KMS-11 (cell line): ENCODE measurements around the gene EPHB2.

Experiments
- H2AFZ ChIP-seq: fragments of 200-600 bp; sonication (generic); 2 replicates; pipeline ENCODE4 v1.6.1; 2016; ENCODE audit warnings: antibody characterized with exemption, mixed run types, low read depth
- H3K27ac ChIP-seq: fragments of 200-600 bp; sonication (generic); 2 replicates; pipeline ENCODE4 v1.6.1; 2016; ENCODE audit warnings: mild to moderate bottlenecking, mixed run types
- H3K27me3 ChIP-seq: fragments of 200-600 bp; sonication (generic); 2 replicates; pipeline ENCODE4 v1.6.1; 2017; ENCODE audit warnings: mild to moderate bottlenecking, low read depth, mixed run types, moderate library complexity; ENCODE audit not compliant: insufficient read depth
- H3K36me3 ChIP-seq: fragments of 200-600 bp; sonication (generic); 2 replicates; pipeline ENCODE4 v1.6.1; 2017; ENCODE audit warnings: mild to moderate bottlenecking, mixed run types; ENCODE audit not compliant: insufficient read depth
- H3K4me1 ChIP-seq: fragments of 200-600 bp; sonication (generic); 2 replicates; pipeline ENCODE4 v1.6.1; 2016; ENCODE audit warnings: mild to moderate bottlenecking, low read depth, mixed run types; ENCODE audit not compliant: poor library complexity, severe bottlenecking
- H3K4me2 ChIP-seq: fragments of 200-600 bp; sonication (generic); 2 replicates; pipeline ENCODE4 v1.7.0; 2016; ENCODE audit warnings: mild to moderate bottlenecking, mixed run types
- H3K4me3 ChIP-seq: fragments of 200-600 bp; sonication (generic); IDR thresholded peaks from 2 replicates; pipeline ENCODE4 v1.6.1; 2017; ENCODE audit warnings: low read depth, low read length, mixed read lengths; ENCODE audit not compliant: insufficient read depth
- H3K79me2 ChIP-seq: fragments of 200-600 bp; sonication (generic); 2 replicates; pipeline ENCODE4 v1.6.1; 2016; ENCODE audit warnings: low read depth, mixed run types; ENCODE audit not compliant: insufficient read depth
- H3K9ac ChIP-seq: fragments of 200-600 bp; sonication (generic); 2 replicates; pipeline ENCODE4 v1.6.1; 2016; ENCODE audit warnings: mild to moderate bottlenecking, mixed run types
- H4K20me1 ChIP-seq: fragments of 200-600 bp; sonication (generic); 2 replicates; pipeline ENCODE4 v1.6.1; 2016; ENCODE audit warnings: mild to moderate bottlenecking, mixed run types; ENCODE audit not compliant: insufficient read depth
- CTCF ChIP-seq: fragments of 200-600 bp; sonication (generic); conservative IDR thresholded peaks from 2 replicates; pipeline ENCODE4 v1.6.1; 2017; ENCODE audit warnings: low read depth, mild to moderate bottlenecking, antibody characterized with exemption, low read length, moderate library complexity, mixed read lengths

Gene EPHB2

DNA sequence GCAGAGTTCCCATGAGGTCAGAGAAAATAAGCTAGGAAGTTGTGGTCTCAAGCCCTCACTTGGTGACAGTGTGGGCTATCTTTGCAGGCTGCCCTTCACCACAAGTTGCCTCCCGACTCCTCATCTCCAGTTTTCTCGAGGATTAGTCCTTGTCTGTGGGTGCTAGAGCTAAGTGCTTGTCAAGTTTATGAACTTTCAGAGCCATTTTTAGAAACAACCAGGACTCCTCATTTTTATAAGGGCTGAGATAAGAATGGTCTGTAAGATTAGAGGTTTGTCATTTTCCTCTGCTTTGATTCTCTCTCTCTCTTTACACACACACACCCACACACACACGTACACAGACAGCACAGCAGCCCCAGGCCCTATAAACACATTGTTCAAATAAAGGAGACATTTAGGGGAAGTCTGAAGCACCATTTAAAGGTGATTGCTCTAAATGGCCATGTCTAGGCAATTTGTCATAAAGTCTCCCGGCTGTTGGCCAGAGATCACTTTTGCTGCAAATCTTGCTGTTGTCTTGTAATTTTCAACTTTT is 134.8 kb downstream of the EPHB2 start:
- no peak overlapping the region for H3K4me2 ChIP-seq
- no peaks in the 10 kb centered on the region for H4K20me1 ChIP-seq

DNA sequence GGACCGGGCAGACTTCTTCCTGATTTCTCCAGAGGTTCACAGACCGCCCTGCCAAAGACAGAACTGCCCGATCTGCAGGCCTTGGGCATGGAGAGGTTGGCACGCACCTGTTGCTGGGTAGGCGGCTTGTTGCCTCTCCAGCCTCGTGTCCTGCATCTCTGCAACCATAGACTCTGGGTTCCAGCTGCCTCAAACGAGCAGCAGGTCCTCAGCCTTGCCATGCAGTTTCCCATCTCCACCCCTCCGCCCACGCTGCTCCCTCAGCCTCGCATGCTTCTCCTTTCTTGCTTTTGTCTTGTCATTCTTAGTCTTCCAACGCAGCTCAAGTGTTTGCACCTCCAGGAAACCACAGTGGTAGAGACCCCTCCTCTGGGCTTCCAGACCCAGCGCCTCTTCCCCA is 135.8 kb downstream of the EPHB2 start:
- Histone ChIP-seq H3K27ac (no peak overlapping the region), H3K79me2 (no peaks in the 10 kb centered on the region), H3K27me3 (peaks cover 81% of the 10 kb centered on the region), H4K20me1 (no peaks in the 10 kb centered on the region), H3K9ac (no peak overlapping the region), H3K4me2 (no peak overlapping the region), H2AFZ (no peak overlapping the region), H3K36me3 (no peaks in the 10 kb centered on the region), H3K4me1 (no peaks in the 10 kb centered on the region), H3K4me3 (no peak overlapping the region)
- TF ChIP-seq CTCF = no peak

More for the DNA sequence above, 134.8 kb downstream of the EPHB2 start:
- H3K27me3 ChIP-seq = peaks cover 80% of the 10 kb centered on the region
- no peaks in the 10 kb centered on the region for H3K4me1 ChIP-seq
- no peak overlapping the region for H3K4me3 ChIP-seq
- no peaks in the 10 kb centered on the region for H3K36me3 ChIP-seq
- H3K79me2 ChIP-seq = no peaks in the 10 kb centered on the region
- TF ChIP-seq CTCF = no peak
- H2AFZ ChIP-seq = no peak overlapping the region
- H3K9ac ChIP-seq = no peak overlapping the region
- no peak overlapping the region for H3K27ac ChIP-seq

DNA sequence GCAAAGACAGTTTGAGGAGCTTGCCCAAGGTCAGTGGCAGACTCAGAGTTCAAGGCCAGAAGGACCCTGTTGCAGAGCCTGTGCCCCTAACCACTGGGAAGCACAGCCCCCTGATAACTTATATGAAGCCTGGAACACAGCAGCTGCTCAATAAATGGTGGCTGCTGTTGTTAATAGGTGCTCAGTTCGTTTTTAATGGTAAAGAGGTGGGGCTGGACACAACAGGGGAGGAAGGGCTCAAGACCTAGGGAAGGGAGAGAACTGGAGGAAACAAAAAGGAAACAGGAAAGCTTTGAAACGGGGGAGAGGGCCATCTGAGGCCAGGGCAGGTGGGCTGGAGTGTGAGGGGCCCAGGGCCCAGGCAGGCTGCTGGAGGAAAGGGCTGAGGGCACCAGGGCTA is 136.6 kb downstream of the EPHB2 start:
- Histone ChIP-seq H3K79me2 (no peaks in the 10 kb centered on the region), H3K27ac (no peak overlapping the region), H3K27me3 (peaks cover 81% of the 10 kb centered on the region), H3K4me3 (no peak overlapping the region), H3K9ac (no peak overlapping the region), H3K4me2 (no peak overlapping the region), H2AFZ (no peak overlapping the region), H3K4me1 (no peaks in the 10 kb centered on the region), H4K20me1 (no peaks in the 10 kb centered on the region), H3K36me3 (no peaks in the 10 kb centered on the region)
- no peak for TF ChIP-seq CTCF

GRCh38 chr1:22847709-22848108 is 137.1 kb downstream of the EPHB2 start:
- Histone ChIP-seq H2AFZ (no peak overlapping the region), H3K4me1 (no peaks in the 10 kb centered on the region), H3K27me3 (peaks cover 81% of the 10 kb centered on the region), H3K36me3 (no peaks in the 10 kb centered on the region), H4K20me1 (no peaks in the 10 kb centered on the region), H3K4me2 (no peak overlapping the region), H3K79me2 (no peaks in the 10 kb centered on the region), H3K9ac (no peak overlapping the region), H3K4me3 (no peak overlapping the region), H3K27ac (no peak overlapping the region)
- TF ChIP-seq CTCF = no peak

DNA sequence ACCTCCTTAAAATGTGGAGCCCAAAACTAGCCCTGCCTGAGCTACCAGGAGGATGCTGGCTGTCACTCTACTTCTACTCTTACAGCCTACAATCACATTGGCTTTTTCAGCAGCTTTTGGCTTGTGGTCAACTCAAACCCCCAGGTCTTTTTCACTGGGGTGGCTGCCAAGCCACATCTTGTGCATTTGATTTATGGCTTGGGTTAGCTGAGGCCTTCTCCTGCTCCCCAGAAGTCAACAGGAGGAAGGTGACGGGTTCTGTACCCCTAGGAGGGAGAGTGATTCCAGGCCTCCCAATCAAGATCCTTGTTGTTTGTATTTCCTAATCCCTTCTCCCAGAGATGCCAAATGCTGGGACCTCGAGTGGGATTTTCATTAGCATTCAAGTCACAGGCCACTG is 137.8 kb downstream of the EPHB2 start:
- no peak overlapping the region for H3K4me3 ChIP-seq
- H3K36me3 ChIP-seq = no peaks in the 10 kb centered on the region
- H3K27ac ChIP-seq = no peak overlapping the region
- H3K9ac ChIP-seq = no peak overlapping the region
- no peak for TF ChIP-seq CTCF
- H4K20me1 ChIP-seq = no peaks in the 10 kb centered on the region
- no peak overlapping the region for H3K4me2 ChIP-seq
- peaks cover 81% of the 10 kb centered on the region for H3K27me3 ChIP-seq
- no peaks in the 10 kb centered on the region for H3K4me1 ChIP-seq
- H3K79me2 ChIP-seq = no peaks in the 10 kb centered on the region
- no peak overlapping the region for H2AFZ ChIP-seq
